NCI-H128 (cell line): ENCODE data around the gene GDF2.

Source experiments
- DNase-seq: peaks from one replicate; lab custom pipeline; 2025; ENCODE audit not compliant: unreplicated experiment; lab: John Stamatoyannopoulos, UW

GDF2 gene

GRCh38 chr10:47290338-47290737 is 31.9 kb upstream of the GDF2 start:
- DNase-seq, result no peak

- DNase-seq, result no peak
Observed at GRCh38 chr10:47291682-47292081, 30.6 kb upstream of the GDF2 start.

- no peak for DNase-seq
Observed at GRCh38 chr10:47294057-47294456, 28.2 kb upstream of the GDF2 start.

- DNase-seq, result no peak
Observed at GRCh38 chr10:47294501-47294900, 27.8 kb upstream of the GDF2 start.

DNA sequence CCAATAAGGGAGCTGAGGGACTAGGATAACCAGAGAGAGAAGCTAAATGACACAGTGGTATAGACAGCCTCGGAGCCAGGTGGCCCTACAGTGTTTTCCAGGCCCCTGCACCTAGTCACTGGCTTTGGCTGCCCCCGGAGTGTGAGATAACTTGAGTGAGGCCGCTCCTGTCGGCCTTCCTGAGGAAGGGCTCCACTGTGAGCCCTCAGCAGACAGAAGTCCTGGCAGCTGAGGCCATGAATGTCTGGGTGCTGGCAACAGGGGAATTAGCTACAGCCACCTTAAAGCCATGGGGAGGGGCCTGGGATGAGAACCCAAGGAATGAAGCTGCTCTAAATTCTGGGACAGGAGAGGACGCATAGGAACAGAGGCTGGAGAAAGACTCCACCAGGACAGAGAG is 26.8 kb upstream of the GDF2 start:
- DNase-seq, result no peak

DNA sequence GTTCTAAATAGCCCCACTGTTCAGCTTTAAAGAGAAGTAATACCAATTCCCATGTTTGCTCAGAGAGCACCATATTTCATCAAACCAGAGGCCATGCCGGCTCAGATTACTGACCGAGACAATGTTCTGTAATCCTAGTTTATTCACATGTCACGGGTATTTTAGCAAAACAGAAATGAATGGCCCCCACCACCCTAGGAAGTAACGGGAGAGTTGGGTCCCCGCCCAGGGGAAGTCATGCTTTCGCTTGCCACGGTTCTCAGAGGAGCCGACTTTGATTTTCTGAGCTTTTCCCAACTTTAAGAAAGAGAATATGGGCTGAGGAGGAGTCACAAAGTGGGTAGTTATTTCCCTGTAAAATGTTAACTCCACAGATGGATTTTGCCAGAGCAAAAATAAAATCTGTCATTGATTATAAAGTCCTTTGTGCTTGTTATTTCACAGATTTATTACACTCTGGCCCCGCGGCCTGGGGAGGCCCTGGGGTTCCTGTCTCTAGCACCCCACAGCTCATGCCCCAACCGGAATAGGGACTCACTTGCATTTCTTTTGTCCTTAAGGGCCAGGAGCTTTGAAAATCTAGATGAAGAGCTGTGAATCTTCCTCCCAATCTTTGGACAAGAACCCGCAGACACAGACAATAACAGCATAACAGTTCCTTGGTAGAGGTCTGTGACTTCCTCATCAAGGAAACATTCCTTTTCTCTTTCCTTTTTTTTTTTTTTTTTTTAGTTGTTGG is 25.9 kb upstream of the GDF2 start:
- DNase-seq, result no peak

DNA sequence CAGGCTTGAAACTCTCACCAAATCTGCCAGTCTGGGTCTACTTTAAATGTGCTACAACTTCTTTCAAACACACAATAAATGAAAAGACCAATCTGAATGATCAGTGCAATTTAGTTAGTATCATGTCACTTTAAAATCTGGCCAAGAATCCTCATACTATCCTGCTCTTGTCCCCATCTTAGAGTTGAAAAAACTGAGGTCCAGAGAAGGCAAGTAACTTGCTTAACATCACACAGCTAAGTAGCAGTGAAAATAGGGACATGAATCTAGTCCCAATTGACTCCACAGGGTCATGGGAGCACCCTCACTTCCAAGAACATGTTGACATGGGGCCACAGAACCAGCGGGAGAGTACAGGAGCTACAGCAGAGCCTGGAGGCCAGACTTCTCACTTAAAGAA is 25.3 kb upstream of the GDF2 start:
- no peak for DNase-seq

DNA sequence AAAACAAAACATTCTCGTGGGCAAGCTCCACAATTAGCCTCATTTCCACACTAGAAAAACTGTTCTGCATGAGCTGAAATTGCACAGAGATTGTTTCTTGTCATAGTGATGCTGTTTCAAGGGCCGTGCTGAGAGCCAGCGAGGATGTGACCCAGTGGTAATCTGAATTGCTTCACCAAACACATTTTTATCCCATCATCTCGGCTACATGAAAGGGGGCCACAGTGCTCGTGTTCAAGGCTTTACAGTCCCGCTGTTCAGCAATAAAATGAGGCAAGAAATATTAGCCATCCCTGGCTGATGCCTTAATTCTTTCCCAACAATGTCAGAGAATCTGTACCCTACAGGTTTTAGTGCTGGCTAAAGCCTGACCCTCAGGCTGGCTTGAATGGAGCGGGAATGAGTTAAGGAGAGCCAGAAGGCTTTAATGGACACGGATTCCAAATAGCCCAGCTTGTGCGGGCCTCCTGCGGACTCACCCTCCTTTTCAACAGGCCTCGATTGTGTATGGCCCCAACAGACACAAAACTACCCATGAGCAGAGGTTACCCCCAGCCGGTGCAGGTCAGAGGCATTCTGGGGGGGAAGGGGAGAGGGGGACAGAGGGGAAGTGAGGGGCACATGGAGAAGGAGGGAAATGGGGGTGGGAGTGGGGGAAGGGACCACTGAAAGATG is 24.3 kb upstream of the GDF2 start:
- no peak for DNase-seq

- no peak for DNase-seq
Observed at GRCh38 chr10:47298715-47299114, 23.5 kb upstream of the GDF2 start.

GRCh38 chr10:47299611-47300428 is 22.4 kb upstream of the GDF2 start, which contains the start of gene GDF10:
TSS of gene GDF10 (plus strand) at chr10:47300197. CDS start at chr10:47300652, 455 bp downstream.
- no peak for DNase-seq

DNA sequence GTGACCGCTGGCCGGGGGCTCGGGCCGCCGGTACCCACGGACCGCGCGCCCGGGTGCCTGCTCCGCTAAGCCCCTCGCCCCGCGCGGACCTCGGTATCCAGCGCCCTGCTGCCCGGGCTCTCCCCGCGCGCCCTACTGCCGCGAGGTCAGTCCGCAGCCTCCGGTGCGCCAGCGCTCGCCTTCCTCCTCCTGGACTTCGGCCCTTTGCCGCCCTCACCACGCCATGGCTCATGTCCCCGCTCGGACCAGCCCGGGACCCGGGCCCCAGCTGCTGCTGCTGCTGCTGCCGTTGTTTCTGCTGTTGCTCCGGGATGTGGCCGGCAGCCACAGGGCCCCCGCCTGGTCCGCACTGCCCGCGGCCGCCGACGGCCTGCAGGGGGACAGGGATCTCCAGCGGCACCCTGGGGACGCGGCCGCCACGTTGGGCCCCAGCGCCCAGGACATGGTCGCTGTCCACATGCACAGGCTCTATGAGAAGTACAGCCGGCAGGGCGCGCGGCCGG is 21.8 kb upstream of the GDF2 start:
- no peak for DNase-seq

GRCh38 chr10:47301833-47302232 is 20.4 kb upstream of the GDF2 start:
- DNase-seq, result no peak

- DNase-seq, result no peak
Observed at GRCh38 chr10:47303105-47303504, 19.1 kb upstream of the GDF2 start.

- no peak for DNase-seq
Observed at GRCh38 chr10:47303866-47304265, 18.4 kb upstream of the GDF2 start.

GRCh38 chr10:47305566-47305965 is 16.7 kb upstream of the GDF2 start:
- DNase-seq, result no peak

DNA sequence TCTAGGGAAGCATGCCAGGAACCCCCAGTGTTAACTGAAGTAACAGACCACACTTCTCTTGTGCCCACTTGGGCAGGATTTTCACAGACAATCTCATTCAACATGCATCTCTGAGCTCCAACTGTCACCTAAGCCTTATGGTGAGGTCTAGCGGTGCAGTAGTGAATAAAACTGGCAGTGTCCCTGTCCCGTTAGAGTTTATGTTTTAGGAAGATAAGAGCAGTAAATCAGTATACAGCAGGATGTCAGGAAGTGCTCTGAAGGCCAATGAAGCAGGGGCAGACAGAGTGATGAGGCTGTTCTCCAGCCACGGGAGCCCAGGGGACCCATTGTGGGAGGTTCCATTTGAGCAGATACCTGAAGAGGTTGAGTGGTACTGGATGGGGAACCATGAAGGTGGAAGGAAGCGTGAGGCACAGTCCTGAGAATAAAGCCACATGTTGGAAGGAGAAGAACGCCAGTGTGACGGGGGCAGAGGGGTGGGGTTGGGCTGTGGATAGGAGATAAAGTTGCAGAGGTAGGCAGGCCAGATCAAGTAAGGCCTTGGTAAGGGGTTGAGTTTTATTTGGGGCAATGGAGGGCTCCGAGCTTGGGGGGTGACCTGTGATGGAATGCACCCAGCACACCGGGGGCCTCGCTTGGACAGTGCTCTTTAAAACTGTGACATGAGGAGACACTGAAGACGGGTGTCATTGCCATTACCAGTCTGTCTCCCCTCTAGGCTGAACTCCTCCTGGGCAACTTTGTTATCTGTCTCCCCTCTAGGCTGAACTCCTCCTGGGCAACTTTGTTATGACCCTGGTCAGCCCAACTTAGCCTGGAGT is 15.7 kb upstream of the GDF2 start:
- DNase-seq, result no peak

GRCh38 chr10:47307381-47307780 is 14.9 kb upstream of the GDF2 start:
- DNase-seq, result no peak

GRCh38 chr10:47308775-47309174 is 13.5 kb upstream of the GDF2 start:
- no peak for DNase-seq

- DNase-seq, result no peak
Observed at GRCh38 chr10:47309408-47310089, 12.7 kb upstream of the GDF2 start.

GRCh38 chr10:47310090-47310505 is 12.2 kb upstream of the GDF2 start:
- DNase-seq, result no peak
